ENCODE measurements around the gene FARSB. TPM values are rescaled to one million over a fixed set of nuclear protein-coding genes. Genes with fewer than 3 reads are reported as not detected.

Gene FARSB
- total RNA-seq, 4 donors from 2014 or later = 9.7 to 26.8 (median 20.9) TPM

- H3K27me3 ChIP-seq = no peaks in the 10 kb centered on the region
- intact Hi-C loops (cut with DNase I) = no loop called here
- H3K9me3 ChIP-seq = no peaks in the 10 kb centered on the region
- TF ChIP-seq POLR2A (IDR thresholded peaks at IDR 0.05) (no peak), CTCF (IDR thresholded peaks at IDR 0.05) (no peak)
- DNase-seq = no peak
- WGBS, 2 donors = 80 to 100% methylated on average over 1 of the region's 1 CpG
- H3K4me3 ChIP-seq = no peak overlapping the region
- no peak overlapping the region for H3K27ac ChIP-seq
- no peaks in the 10 kb centered on the region for H3K4me1 ChIP-seq
- H3K36me3 ChIP-seq = peaks cover 0 to 99% (median 13%) of the 10 kb centered on the region in 3 donors
Measured at GRCh38 chr2:222637067-222637466, 18.8 kb downstream of the FARSB start.

- Histone ChIP-seq H3K36me3 (peaks cover 7 to 100% (median 19%) of the 10 kb centered on the region in 3 donors), H3K4me3 (no peak overlapping the region), H3K27ac (no peak overlapping the region), H3K9me3 (no peaks in the 10 kb centered on the region), H3K27me3 (no peaks in the 10 kb centered on the region), H3K4me1 (no peaks in the 10 kb centered on the region)
- DNase-seq = no peak
- TF ChIP-seq CTCF (IDR thresholded peaks at IDR 0.05) = no peak
- no peak for TF ChIP-seq POLR2A (IDR thresholded peaks at IDR 0.05)
- intact Hi-C loops (cut with DNase I) = no loop called here
- 77 to 100% methylated on average over 1 of the region's 1 CpG for WGBS, 2 donors
Measured at GRCh38 chr2:222635295-222635694, 20.6 kb downstream of the FARSB start.

- TF ChIP-seq POLR2A (IDR thresholded peaks at IDR 0.05) (no peak), CTCF (IDR thresholded peaks at IDR 0.05) (no peak)
- Histone ChIP-seq H3K36me3 (peaks cover 7 to 98% (median 33%) of the 10 kb centered on the region in 3 donors), H3K27me3 (no peaks in the 10 kb centered on the region), H3K4me1 (no peaks in the 10 kb centered on the region), H3K9me3 (no peaks in the 10 kb centered on the region), H3K27ac (no peak overlapping the region), H3K4me3 (no peak overlapping the region)
- WGBS, 2 donors = 74 to 92% methylated on average over 5 of the region's 5 CpGs
- intact Hi-C loops (cut with DNase I) = no loop called here
- no peak for DNase-seq
Measured at GRCh38 chr2:222627764-222628163, 28.1 kb downstream of the FARSB start.

- no peaks in the 10 kb centered on the region for H3K4me1 ChIP-seq
- no peaks in the 10 kb centered on the region for H3K9me3 ChIP-seq
- no peak for DNase-seq
- H3K36me3 ChIP-seq = peaks cover 0 to 98% (median 17%) of the 10 kb centered on the region in 3 donors
- H3K4me3 ChIP-seq = no peak overlapping the region
- TF ChIP-seq POLR2A (IDR thresholded peaks at IDR 0.05) (no peak), CTCF (IDR thresholded peaks at IDR 0.05) (no peak)
- no peaks in the 10 kb centered on the region for H3K27me3 ChIP-seq
- H3K27ac ChIP-seq = no peak overlapping the region
- 89 to 90% methylated on average over 6 of the region's 6 CpGs for WGBS, 2 donors
- intact Hi-C loops (cut with DNase I) = no loop called here
Measured at GRCh38 chr2:222623756-222624309, 32.1 kb downstream of the FARSB start.

GRCh38 chr2:222622910-222623309 is 33.0 kb downstream of the FARSB start:
- no peak overlapping the region for H3K4me3 ChIP-seq
- no peak for DNase-seq
- no peaks in the 10 kb centered on the region for H3K9me3 ChIP-seq
- no peak for TF ChIP-seq CTCF (IDR thresholded peaks at IDR 0.05)
- TF ChIP-seq POLR2A (IDR thresholded peaks at IDR 0.05) = no peak
- WGBS, 2 donors = 81 to 83% methylated on average over 2 of the region's 2 CpGs
- H3K4me1 ChIP-seq = no peaks in the 10 kb centered on the region
- intact Hi-C loops (cut with DNase I) = no loop called here
- H3K27me3 ChIP-seq = no peaks in the 10 kb centered on the region
- no peak overlapping the region for H3K27ac ChIP-seq
- peaks cover 0 to 97% (median 12%) of the 10 kb centered on the region in 3 donors for H3K36me3 ChIP-seq
